HepG2 (cell line): ENCODE measurements around the gene TMTC2. TPM values are rescaled to one million over a fixed set of nuclear protein-coding genes. Genes with fewer than 3 reads are reported as not detected.

ENCODE experiments used
- ATAC-seq: fragments of 200-7000 bp; cut with Tn5 transposase; 3 replicates; pipeline ENCODE4 v1.9.1; 2020; ENCODE audit warnings: mild to moderate bottlenecking, moderate library complexity
- BruUV-seq: library from RNA; stranded (reverse); fragments of 400-500 nt; replicated peaks from 2 replicates; lab custom pipeline; 2021; lab: Mats Ljungman, UMichigan
- CTCF ChIA-PET: fragments of 300-600 bp; formaldehyde crosslinking; extraction: SDS; loops from one replicate; lab custom pipeline; 2021; ENCODE audit warnings: low total read pairs, inconsistent platforms, low intra/inter-chr PET ratio; lab: Yijun Ruan, JAX
- POLR2A ChIA-PET: fragments of 350-600 bp; sonication (Branson Sonifier 250); formaldehyde crosslinking; loops from one replicate; lab custom pipeline; 2020; ENCODE audit warnings: antibody characterized with exemption, inconsistent platforms; lab: Yijun Ruan, JAX
- DNase-seq: peaks from one replicate; pipeline ENCODE4 v3.0.0-alpha.2; 2015; ENCODE audit warnings: low spot score
- FAIRE-seq: peaks from 3 replicates; lab custom pipeline; 2011; peaks lifted over from hg19 to GRCh38; lab: Jason Lieb, UNC
- H2AFZ ChIP-seq: one replicate; pipeline ENCODE4 v1.6.1; 2011; ENCODE audit warnings: low read length, inconsistent platforms
- H3K27ac ChIP-seq: fragments of 300-600 bp; 3 replicates; pipeline ENCODE4 v1.8.0; 2011; ENCODE audit warnings: mixed run types, mild to moderate bottlenecking, mixed read lengths, low read length, inconsistent platforms; ENCODE audit not compliant: insufficient read depth; ENCODE audit errors: extremely low read length
- H3K27me3 ChIP-seq, 2 experiments: fragments of 200-600 bp in 1 of 2; 2 replicates in 1 of 2; 3 replicates in 1 of 2; pipeline versions ENCODE4 v1.6.0 to v1.8.0; 2011; ENCODE audit warnings: low read length in 2 of 2, mild to moderate bottlenecking in 2 of 2, moderate library complexity in 2 of 2, inconsistent platforms in 1 of 2; ENCODE audit not compliant: insufficient read depth in 2 of 2, control insufficient read depth in 1 of 2
- H3K36me3 ChIP-seq, 2 experiments: fragments of 200-600 bp in 1 of 2; replicated peaks in 1 of 2; 2 replicates in 1 of 2; 3 replicates in 1 of 2; pipeline versions ENCODE4 v1.5.1 to v1.8.0; 2011; ENCODE audit warnings: low read length in 2 of 2, inconsistent platforms in 1 of 2; ENCODE audit not compliant: insufficient read depth in 2 of 2, control insufficient read depth in 1 of 2
- H3K4me1 ChIP-seq: 2 replicates; pipeline ENCODE4 v1.5.1; 2012; ENCODE audit warnings: low read length, inconsistent platforms; ENCODE audit not compliant: insufficient read depth
- H3K4me2 ChIP-seq: 2 replicates; pipeline ENCODE4 v1.6.0; 2011; ENCODE audit warnings: low read depth, low read length, inconsistent platforms
- H3K4me3 ChIP-seq, 3 experiments: fragments of 200-600 bp in 1 of 3; sonication (generic), shearing (Covaris generic) in 1 of 3; replicated peaks in 1 of 3; 2 replicates each; pipeline ENCODE4 v1.5.1; 2011 to 2016; ENCODE audit warnings: low read length in 3 of 3, inconsistent platforms in 2 of 3, low read depth in 2 of 3, mild to moderate bottlenecking in 2 of 3, control low read depth in 1 of 3, mixed read lengths in 1 of 3; ENCODE audit not compliant: insufficient read depth in 1 of 3
- H3K79me2 ChIP-seq: one replicate; pipeline ENCODE4 v1.6.1; 2011; ENCODE audit warnings: low read length, inconsistent platforms; ENCODE audit not compliant: insufficient read depth
- H3K9ac ChIP-seq: 2 replicates; pipeline ENCODE4 v1.6.0; 2011; ENCODE audit warnings: mild to moderate bottlenecking, low read depth, low read length, inconsistent platforms; ENCODE audit not compliant: insufficient read depth
- H3K9me3 ChIP-seq: 2 replicates; pipeline ENCODE4 v1.5.1; 2012; ENCODE audit warnings: mild to moderate bottlenecking, low read length
- H4K20me1 ChIP-seq: 2 replicates; pipeline ENCODE4 v1.6.0; 2011; ENCODE audit warnings: inconsistent platforms, mild to moderate bottlenecking, low read length, moderate library complexity; ENCODE audit not compliant: insufficient read depth
- CTCF ChIP-seq: sonication (generic); formaldehyde crosslinking; IDR thresholded peaks from 2 replicates; pipeline ENCODE4 v1.5.0; 2020; ENCODE audit warnings: mild to moderate bottlenecking, missing genetic modification reagents, moderate library complexity
- GLMP ChIP-seq: sonication (generic); formaldehyde crosslinking; IDR thresholded peaks from 2 replicates; pipeline ENCODE4 v1.9.0; 2021; ENCODE audit warnings: missing genetic modification reagents, mild to moderate bottlenecking, borderline replicate concordance
- MEF2D ChIP-seq: sonication (generic); formaldehyde crosslinking; IDR thresholded peaks from 2 replicates; pipeline ENCODE4 v1.5.1; 2020; ENCODE audit warnings: mild to moderate bottlenecking, missing genetic modification reagents
- RELA ChIP-seq: sonication (generic); formaldehyde crosslinking; IDR thresholded peaks from 2 replicates; pipeline ENCODE4 v1.4.0; 2020; ENCODE audit warnings: missing genetic modification reagents
- SRSF4 ChIP-seq: fragments of 200-400 bp; formaldehyde crosslinking; IDR thresholded peaks from one replicate; pipeline ENCODE4 v1.6.1; 2018; ENCODE audit warnings: mild to moderate bottlenecking, low read depth, low read length, moderate library complexity; ENCODE audit not compliant: poor library complexity, severe bottlenecking
- ZNF646 ChIP-seq: sonication (generic); formaldehyde crosslinking; IDR thresholded peaks from 2 replicates; pipeline ENCODE4 v1.9.0; 2021; ENCODE audit warnings: mild to moderate bottlenecking, missing genetic modification reagents
- WGBS: methylation state at CpG from one replicate; pipeline ENCODE4 v1.1.6; 2017; ENCODE audit warnings: low lambda C conversion rate; 5-methylcytosine and 5-hydroxymethylcytosine counted together
- in situ Hi-C: cut with HindIII; loops from 2 replicates; pipeline ENCODE4 v1.10.0; 2017; ENCODE audit warnings: low pct_unique_long_range_greater_than_20kb; ENCODE audit not compliant: extremely low pct_ligation_motif_present
- intact Hi-C: fragments of 100-400 bp; cut with micrococcal nuclease; formaldehyde crosslinking; loops from one replicate; pipeline ENCODE4 v1.10.0; 2022; ENCODE audit not compliant: unreplicated experiment
- polyA plus RNA-seq, 8 experiments: library from polyadenylated mRNA; depleted of rRNA in 3 of 8; stranded (reverse) in 7 of 8; unstranded in 1 of 8; fragments of >200 nt; fragmentation: Illumina TruSeq in 4 of 8; extraction: Trizol in 4 of 8; gene quantifications; 2 replicates each; pipeline versions ENCODE4 v1.2.1 to v1.2.3, GENCODE V29; 2011 to 2016; ENCODE audit warnings: low read depth in 4 of 8, missing spikeins in 1 of 8, mixed read lengths in 1 of 8; ENCODE audit not compliant: insufficient read depth in 1 of 8
- total RNA-seq, 5 experiments: library from RNA; depleted of rRNA; stranded (reverse); fragments of >200 nt; fragmentation: Illumina TruSeq; extraction: Trizol; gene quantifications; 2 replicates each; pipeline ENCODE4 v1.2.3, GENCODE V29; 2016; ENCODE audit warnings: low read depth in 1 of 5

TMTC2 gene
- total and polyA plus RNA-seq, 2 of the 13 experiments (the other 11 are each of a cell fraction or from before 2014, with no cell fraction given) = 0.55 to 0.63 TPM

- no TSS peak for BruUV-seq
- Histone ChIP-seq H3K4me1 (no peaks in the 10 kb centered on the region), H2AFZ (no peak overlapping the region), H3K27ac (no peak overlapping the region), H3K79me2 (no peaks in the 10 kb centered on the region), H3K36me3 (no peaks in the 10 kb centered on the region), H3K9me3 (no peaks in the 10 kb centered on the region), H3K27me3 (no peaks in the 10 kb centered on the region), H4K20me1 (no peaks in the 10 kb centered on the region), H3K4me3 (no peak overlapping the region), H3K9ac (no peak overlapping the region), H3K4me2 (no peak overlapping the region)
- DNase-seq = no peak
- FAIRE-seq = no peak
- TF ChIP-seq SRSF4 (no peak), MEF2D (CRISPR knock-in tag) (no peak), CTCF (CRISPR knock-in tag) (no peak), ZNF646 (CRISPR knock-in tag) (no peak), RELA (CRISPR knock-in tag) (no peak), GLMP (CRISPR knock-in tag) (no peak)
- intact Hi-C loops (no loop called here), in situ Hi-C loops (no loop called here)
- CTCF ChIA-PET = no interaction called here
- POLR2A ChIA-PET = no interaction called here
- 0% methylated on average over 1 of the region's 1 CpG for WGBS
- ATAC-seq = no peak
Observed at GRCh38 chr12:82666830-82667229, 19.9 kb upstream of the TMTC2 start.
